Parathyroid adenoma (tissue), 2 donors: ENCODE data around the gene DDN.

Experiments used
- H2AFZ ChIP-seq: fragments of 300-600 bp; sonication (generic); one replicate; pipeline ENCODE4 v1.7.0; 2017; ENCODE audit warnings: antibody characterized with exemption, mild to moderate bottlenecking
- H3K27ac ChIP-seq: fragments of 300-600 bp; sonication (generic); one replicate; pipeline ENCODE4 v1.7.0; 2017
- H3K27me3 ChIP-seq: fragments of 300-600 bp; sonication (generic); one replicate; pipeline ENCODE4 v1.7.0; 2017; ENCODE audit warnings: low read length; ENCODE audit not compliant: control insufficient read depth, insufficient read depth
- H3K36me3 ChIP-seq: fragments of 300-600 bp; sonication (generic); one replicate; pipeline ENCODE4 v1.7.0; 2017; ENCODE audit warnings: low read length; ENCODE audit not compliant: control insufficient read depth, insufficient read depth
- H3K4me1 ChIP-seq: fragments of 300-600 bp; sonication (generic); one replicate; pipeline ENCODE4 v1.7.0; 2017; ENCODE audit warnings: control low read depth
- H3K4me2 ChIP-seq: fragments of 300-600 bp; sonication (generic); one replicate; pipeline ENCODE4 v1.7.0; 2017; ENCODE audit warnings: low read length
- H3K4me3 ChIP-seq: fragments of 300-600 bp; sonication (generic); one replicate; pipeline ENCODE4 v1.7.0; 2017; ENCODE audit warnings: low read depth, low read length
- H3K79me2 ChIP-seq: fragments of 300-600 bp; sonication (generic); one replicate; pipeline ENCODE4 v1.7.0; 2017; ENCODE audit warnings: control low read depth
- H3K9ac ChIP-seq: fragments of 300-600 bp; sonication (generic); one replicate; pipeline ENCODE4 v1.7.0; 2017; ENCODE audit warnings: mild to moderate bottlenecking
- H3K9me3 ChIP-seq: fragments of 300-600 bp; sonication (generic); one replicate; pipeline ENCODE4 v1.7.0; 2017; ENCODE audit warnings: low read length; ENCODE audit not compliant: control insufficient read depth
- TF ChIP-seq, protein P1 (sequence below): fragments of 300-600 bp; sonication (generic); IDR thresholded peaks from one replicate; pipeline ENCODE4 v1.7.0; 2017; ENCODE audit warnings: antibody characterized with exemption, mild to moderate bottlenecking
- donor health status: primary hyperparathyroidism.

Gene DDN

GRCh38 chr12:48973941-48974673, 25.1 kb downstream of the DDN start:
- Histone ChIP-seq H3K27me3 (peaks cover 4% of the 10 kb centered on the region), H3K9ac (no peak overlapping the region), H2AFZ (peak overlapping the region; percentile 20), H3K4me3 (no peak overlapping the region), H3K9me3 (no peaks in the 10 kb centered on the region), H3K27ac (no peak overlapping the region), H3K4me2 (no peak overlapping the region), H3K79me2 (no peaks in the 10 kb centered on the region), H3K4me1 (peaks cover 40% of the 10 kb centered on the region), H3K36me3 (no peaks in the 10 kb centered on the region)
- TF ChIP-seq, protein P1, sequence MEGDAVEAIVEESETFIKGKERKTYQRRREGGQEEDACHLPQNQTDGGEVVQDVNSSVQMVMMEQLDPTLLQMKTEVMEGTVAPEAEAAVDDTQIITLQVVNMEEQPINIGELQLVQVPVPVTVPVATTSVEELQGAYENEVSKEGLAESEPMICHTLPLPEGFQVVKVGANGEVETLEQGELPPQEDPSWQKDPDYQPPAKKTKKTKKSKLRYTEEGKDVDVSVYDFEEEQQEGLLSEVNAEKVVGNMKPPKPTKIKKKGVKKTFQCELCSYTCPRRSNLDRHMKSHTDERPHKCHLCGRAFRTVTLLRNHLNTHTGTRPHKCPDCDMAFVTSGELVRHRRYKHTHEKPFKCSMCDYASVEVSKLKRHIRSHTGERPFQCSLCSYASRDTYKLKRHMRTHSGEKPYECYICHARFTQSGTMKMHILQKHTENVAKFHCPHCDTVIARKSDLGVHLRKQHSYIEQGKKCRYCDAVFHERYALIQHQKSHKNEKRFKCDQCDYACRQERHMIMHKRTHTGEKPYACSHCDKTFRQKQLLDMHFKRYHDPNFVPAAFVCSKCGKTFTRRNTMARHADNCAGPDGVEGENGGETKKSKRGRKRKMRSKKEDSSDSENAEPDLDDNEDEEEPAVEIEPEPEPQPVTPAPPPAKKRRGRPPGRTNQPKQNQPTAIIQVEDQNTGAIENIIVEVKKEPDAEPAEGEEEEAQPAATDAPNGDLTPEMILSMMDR = peak; percentile 46

- Histone ChIP-seq H3K4me2 (no peak overlapping the region), H3K36me3 (no peaks in the 10 kb centered on the region), H3K79me2 (no peaks in the 10 kb centered on the region), H3K27me3 (no peaks in the 10 kb centered on the region), H3K9me3 (no peaks in the 10 kb centered on the region), H3K4me3 (no peak overlapping the region), H3K9ac (no peak overlapping the region), H3K4me1 (peaks cover 35% of the 10 kb centered on the region), H3K27ac (no peak overlapping the region), H2AFZ (peak overlapping the region; percentile 20)
- TF ChIP-seq, protein P1 = no peak
These were observed 25.6 kb downstream of the DDN start for GRCh38 chr12:48973531-48973930.

DNA sequence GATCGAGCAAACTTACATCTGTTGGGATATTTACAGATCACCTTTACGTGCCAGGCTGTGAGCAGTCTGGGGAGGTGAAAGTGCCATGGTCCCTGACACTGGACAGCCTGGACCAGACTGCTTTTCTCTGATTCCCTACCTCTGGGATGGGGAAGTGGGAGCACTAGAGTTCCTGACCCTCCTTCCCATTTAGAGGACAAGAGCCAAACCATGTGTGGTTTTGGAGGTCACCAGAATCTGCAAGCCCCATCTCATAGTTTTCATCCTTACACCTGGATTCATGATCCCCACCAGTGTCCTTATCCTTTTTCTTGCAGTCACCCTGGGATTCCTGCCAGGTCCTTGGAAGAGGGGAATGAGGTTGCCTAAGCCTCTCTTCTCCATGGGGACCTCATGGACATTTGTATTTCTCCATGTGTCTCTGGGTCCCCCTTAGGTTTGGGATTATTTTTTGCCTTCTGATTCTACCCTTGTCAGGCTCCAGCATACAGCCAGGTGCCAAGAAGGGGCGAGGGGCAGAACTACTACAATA, 26.2 kb downstream of the DDN start:
- peak overlapping the region; percentile 20 for H2AFZ ChIP-seq
- H3K4me2 ChIP-seq = no peak overlapping the region
- H3K4me3 ChIP-seq = no peak overlapping the region
- no peaks in the 10 kb centered on the region for H3K9me3 ChIP-seq
- TF ChIP-seq, protein P1 = no peak
- no peak overlapping the region for H3K27ac ChIP-seq
- no peak overlapping the region for H3K9ac ChIP-seq
- H3K36me3 ChIP-seq = no peaks in the 10 kb centered on the region
- peaks cover 31% of the 10 kb centered on the region for H3K4me1 ChIP-seq
- no peaks in the 10 kb centered on the region for H3K27me3 ChIP-seq
- H3K79me2 ChIP-seq = no peaks in the 10 kb centered on the region

DNA sequence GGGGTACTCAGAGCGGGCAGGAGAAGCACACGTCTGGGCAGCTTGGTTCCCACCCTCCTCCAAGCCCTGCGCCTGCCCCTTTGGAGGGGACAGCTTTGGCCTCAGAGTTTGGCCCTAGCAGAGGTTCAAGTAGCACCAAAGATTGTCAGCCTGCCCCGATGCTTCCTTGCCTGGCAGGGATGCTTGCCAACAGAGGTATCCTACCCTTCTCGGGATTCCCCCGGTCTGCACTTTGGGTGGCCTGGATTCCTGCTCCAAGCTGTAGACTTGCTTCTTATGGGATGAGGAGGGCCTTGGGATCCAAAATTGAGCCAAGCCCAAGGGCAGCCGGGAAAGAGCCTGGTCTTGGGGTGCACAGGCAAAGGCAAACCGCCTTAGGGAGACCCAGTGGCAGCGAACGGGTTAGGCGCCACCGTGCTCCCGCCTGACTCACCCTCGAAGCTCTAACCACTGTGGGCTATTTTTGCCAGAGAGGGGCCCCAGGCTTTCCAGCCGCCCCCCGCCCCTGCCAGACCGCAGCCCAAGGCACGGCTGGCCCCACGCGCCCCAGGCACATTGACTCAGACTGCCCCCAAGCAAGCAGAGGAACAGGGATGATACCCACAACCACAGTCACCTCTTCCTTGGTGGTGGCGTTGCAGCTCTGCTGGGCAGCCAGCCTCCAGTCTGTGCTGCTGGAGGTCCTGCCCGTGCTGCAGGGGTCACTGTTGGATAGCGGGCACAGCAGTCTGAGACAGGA, 26.8 kb downstream of the DDN start:
- Histone ChIP-seq H2AFZ (no peak overlapping the region), H3K27me3 (no peaks in the 10 kb centered on the region)
- TF ChIP-seq, protein P1 = no peak

More for the DNA sequence above, 26.8 kb downstream of the DDN start:
- H3K9me3 ChIP-seq = no peaks in the 10 kb centered on the region
- H3K79me2 ChIP-seq = no peaks in the 10 kb centered on the region
- no peak overlapping the region for H3K4me2 ChIP-seq
- H3K36me3 ChIP-seq = no peaks in the 10 kb centered on the region
- peaks cover 31% of the 10 kb centered on the region for H3K4me1 ChIP-seq
- no peak overlapping the region for H3K9ac ChIP-seq
- no peak overlapping the region for H3K27ac ChIP-seq
- no peak overlapping the region for H3K4me3 ChIP-seq
